GM19351 (cell line): ENCODE measurements around the gene SPON2.

Experiments used
- ATAC-seq: cut with Tn5 transposase; IDR thresholded peaks from one replicate; pipeline ENCODE4 v1.9.1; 2021; ENCODE audit warnings: mild to moderate bottlenecking, moderate library complexity; ENCODE audit not compliant: unreplicated experiment

Gene SPON2

DNA sequence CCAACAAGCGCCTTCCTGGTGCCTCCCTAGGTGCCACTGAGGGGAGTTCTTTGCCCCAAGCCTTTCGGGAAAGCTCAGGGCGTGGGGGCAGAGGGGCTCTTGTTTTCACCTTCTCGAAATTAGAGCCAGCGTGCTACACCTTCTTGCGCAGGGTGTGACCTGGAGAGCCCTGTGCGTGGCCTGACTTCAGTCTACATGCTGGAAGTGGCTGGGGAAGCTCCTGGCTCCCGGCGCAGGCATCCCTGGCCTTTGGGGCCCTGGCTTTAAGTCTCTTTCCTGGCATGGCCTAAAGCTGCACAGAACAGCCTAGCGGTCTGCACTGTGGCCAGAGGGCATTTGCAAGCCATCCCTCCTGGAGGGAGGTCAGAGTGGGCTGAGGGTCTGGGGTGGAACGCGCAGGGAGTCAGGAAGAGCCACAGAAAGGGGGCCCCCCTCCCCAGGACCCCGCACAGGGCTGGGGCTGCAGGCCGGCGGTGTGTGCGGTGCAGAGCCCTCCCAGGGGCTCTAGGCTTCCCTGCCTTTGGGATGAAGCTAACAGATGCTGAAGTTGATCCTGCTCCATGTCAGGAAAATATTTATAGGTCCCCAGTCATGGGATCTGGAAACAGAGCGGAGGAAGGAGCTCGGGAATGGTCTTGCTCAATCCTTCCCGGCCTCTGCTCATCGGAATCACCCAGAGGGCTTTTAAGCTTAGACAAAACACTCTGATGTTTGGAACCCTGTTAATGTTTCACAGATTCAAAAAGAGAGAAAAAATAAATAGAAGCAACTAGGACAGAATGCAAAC, 781 bp upstream of the SPON2 start:
- no peak for ATAC-seq

DNA sequence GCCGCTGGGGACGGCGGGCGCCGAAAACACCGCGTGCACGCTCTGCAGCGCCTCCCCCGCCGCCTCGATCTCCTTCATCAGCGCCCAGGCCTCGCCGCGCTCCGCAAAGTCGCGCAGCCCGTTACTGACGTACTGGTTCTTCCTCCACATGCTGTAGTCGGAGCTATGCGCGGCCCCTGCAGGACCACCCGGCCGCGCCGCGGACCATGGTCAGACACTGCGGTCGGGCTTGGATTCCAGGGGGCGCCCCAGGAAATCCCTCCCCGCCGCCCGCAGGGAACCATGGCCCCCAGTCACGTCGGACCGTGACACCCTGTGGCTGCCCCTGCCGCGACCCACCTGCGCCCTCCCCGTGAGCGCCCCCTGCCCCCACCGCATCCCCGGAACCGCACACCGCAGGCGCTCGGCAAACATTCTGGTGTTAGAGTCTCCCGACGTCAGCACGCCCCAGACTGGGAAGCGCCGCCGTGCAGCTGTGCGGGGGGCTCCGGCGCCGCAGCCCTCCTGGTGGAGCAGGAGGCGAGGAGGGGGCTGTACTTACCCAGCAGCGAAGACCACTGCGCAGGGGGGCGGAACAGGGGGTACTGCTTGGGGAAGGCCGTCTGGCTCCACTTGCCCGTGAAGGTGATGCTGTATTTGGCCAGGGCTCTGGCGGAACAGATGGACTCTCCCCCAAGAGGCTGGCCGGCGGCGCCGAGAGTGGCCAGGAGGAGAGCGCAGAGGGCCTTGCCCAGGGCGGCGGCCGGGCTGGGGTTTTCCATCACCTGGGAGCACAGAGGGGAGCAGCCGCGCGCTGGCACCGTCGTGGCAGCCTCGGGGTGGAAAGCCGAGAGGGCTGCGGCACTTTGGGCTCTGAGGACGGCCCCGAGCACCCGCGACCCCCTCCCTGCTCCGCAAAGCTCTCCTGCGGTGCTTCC, 814 bp downstream of the SPON2 start:
- no peak for ATAC-seq

DNA sequence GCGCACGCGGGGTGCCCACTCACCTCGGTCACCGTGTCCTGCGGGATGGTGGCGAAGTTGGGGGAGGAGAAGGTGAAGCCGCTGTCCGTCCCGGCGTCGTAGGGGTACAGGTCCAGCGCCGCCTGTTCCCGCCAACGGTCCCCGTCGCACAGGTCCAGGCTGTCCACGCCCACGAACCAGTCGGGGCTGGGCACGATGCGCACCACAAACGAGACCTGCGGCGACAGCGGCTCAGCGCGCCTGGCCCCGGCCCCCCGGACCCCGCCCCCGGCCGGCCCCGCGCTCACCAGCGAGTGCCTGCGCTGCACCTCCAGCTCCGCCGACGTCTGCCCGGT, 1.4 kb downstream of the SPON2 start:
- no peak for ATAC-seq

DNA sequence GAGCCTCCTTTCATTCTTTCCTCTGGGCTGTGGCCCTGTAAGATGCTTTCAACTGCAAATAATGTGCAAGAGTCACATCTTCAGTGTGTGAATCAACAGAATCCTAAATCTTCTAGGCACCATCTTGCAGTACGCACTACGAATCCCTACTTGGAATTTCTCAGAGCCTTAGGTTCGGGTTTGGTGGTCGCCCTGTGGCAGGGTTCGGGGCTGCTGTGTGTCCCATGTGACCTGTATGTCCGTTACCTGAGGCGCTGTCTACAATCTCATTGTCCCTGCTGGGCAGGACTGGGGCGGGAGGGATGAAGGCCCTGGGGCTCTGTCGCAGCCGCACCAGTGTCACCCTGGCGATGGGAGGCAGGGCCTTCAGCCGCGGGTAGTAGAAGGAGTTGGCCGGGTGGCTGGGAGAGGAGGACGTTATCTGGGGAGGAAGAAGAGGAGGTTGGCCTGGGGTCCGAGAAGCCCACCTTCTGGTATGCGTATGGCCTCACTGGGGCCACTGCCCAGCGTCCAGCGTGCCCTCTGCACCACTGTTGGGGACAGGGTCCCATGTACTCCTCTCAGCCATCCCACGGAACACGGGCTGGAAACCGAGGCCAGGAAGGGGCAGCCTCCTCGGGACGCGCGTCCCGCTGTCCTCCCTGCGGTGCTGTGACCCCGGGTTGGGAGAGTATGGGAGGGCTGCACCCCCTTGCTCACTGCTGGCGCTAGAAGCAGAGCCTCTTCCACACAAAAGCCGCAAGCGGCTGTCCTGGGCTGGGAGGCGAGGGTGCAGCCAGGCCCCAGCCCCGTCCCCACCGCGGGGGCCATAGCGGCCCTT, 2.0 kb downstream of the SPON2 start:
- ATAC-seq, result no peak

DNA sequence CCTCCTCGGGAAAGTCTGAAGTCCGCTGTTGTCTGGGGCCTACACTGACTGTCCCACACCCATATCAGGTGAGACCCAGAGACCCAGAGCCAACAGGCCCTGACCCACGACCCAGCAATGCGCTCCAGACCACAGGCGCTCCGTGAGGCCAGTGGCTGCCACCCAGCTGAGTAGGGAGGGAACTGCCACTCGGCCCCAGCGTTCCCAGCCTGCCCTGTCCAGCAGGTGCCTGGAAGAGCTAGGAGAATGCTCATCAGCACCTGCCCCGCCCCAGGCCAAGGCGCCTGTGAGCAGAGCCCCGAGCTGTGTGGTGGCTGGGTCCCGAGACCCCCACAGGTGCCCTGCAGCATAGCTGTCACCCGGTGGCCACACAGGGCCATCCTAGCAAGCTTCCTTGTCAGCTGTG, 2.7 kb downstream of the SPON2 start:
- no peak for ATAC-seq

DNA sequence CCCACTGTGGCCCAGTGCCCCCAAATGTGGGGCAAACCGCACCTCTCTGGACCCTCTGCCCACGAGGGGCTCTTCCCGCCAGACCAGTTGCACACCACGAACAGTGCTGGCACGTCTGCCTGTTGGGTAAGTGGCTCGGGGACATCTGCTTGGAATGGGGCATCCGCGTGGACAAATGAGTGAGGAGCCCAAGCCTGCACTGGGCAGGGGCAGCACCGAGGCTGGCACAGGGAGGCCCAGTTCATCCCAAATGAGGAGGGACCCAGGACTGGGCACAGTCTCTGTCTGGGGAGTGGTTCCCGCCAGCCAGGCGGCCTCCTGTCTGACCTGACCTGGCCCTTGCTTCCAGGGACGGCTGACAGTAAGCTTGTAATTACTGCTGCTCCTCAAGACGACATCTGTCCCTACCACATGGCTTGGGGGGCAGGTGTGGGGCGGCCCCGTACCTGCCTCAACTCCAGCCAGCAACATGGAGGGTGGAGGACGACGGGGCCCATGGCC, 3.2 kb downstream of the SPON2 start:
- no peak for ATAC-seq

DNA sequence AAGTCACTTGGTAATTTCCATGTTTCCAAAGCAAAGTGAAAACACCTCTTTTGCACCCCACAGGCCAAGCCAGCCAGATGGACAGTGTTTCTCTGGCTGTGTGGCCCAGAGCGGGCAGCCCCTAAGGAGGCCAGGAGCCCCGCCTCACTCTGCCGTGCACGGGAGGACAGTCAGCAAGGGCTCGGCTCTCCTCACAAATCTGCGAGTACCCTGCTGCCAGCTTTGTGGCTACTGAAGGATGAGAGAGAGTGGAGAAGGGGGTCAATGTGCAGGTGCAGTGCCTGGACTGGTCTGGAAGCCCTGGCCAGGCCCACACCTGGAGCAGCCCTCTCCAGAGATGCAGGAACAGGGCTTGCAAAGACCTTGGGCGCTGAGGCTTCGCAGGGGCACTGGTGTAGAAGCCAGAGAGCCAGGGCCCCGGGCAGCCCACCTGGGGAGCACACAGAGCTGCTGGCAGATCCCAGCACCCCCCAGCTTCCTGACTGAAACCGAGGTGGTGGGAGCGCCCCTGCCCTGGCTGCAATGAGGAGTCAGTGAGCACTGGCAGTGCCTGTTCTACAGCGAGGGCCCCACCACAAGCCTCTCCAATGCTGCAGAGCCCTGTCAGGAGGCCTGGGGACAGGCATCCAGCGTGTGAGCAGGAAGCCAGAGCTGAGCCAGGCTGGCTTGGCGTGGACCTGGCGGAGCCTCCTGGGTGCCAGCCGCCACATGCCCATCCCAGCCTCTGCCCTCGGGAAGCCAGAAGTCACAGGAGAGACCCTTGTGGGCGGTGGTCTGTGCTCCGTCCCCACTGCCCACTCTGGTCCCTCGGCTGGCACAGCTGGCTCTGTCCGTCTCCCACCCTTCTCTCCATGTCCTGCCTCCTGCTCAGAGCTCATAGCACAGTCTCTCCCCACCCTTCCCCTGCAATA, 3.9 kb downstream of the SPON2 start:
- ATAC-seq, result no peak

DNA sequence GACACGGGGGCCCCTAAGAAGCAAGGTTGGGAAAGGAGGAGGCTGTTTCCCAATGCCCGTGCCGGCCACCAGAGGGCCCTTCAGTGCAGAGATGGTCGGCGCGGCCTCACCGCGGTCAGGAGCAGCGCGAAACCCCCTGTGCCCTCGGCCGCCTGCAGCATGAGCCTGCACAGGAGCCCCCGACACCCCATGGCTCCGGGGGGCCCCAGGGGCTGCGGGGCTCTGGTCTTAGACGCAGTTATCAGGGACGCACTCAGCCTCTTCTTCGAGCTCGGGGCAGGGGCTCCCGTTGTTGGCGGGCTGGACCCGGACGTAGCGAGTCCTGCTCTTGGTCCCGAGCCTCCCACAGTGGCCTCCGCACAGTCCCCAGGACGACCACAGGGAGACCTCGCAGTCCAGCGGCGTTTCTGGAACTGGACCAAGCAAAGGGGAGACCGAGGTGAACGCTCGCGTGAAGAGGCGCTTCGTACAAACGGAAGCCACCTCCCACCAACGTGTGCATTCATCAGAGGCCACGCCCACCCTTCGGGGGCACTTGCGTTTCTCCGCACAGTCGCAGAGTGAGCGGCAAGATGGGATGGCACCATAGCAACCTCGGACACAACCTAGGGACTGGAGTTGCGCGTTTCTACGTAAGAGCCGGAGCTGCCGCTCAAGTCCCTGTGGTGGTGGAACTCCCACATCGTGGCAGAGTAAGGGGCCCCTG, 5.0 kb downstream of the SPON2 start:
- peak; percentile 85 for ATAC-seq

DNA sequence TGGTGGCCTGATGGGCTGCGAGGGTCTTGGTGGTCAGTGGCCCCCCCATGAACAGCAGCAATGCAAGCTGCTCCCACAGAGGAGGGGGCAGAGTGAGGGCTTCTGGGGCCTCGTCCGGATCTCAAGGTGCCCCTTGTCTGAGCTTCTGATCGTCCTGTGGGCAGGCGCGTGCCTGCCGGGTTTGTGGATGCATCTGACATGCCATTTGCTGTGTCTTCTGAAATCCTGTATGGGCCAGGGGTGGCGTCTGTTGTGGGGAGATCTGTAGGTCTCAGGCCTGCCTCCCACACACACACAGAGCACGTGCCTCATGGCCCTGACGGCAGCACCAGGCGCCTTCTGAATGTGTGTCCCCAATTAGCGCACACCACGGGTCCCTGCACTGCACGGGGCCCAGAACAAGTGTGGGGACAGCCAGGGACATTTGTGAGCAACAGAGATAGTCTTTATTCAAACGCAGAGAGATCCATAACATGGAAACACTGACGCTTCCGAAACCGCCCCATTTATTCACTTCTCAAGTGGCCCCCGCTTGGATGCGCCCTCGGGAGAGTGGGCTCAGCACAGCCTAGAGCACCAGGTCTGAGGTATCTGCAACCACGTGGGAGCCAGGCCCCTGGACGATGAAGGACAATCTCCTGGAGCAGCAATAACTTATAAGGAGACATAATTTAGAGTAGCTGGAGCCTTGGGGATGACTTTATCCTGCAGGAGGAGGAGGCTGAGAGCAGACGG, 5.7 kb downstream of the SPON2 start:
- ATAC-seq, result peak; percentile 7

DNA sequence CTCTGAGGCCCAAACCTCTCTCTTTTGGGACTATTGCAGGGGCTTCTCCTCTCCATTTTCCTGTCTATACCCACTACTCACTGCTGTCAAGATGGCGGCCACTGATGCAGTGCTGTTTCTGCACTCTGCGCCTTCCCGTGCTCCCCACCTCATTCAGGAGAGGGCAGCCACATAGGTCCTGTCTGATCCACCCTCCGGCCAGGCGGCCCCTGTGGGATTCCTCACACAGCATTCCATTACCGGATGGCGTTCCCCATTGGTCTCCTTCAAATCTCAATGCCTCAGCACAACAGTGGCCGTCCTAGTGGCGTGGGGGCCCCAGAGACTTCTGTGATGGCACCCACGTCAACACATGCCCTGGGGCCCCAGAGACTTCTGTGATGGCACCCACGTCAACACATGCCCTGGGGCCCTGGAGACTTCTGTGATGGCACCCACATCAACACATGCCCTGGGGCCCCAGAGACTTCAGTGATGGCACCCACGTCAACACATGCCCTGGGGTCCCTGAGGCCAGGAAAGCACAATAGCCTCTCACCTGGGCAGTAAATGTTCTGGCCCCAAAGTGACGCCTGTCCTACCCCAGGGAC, 7.3 kb downstream of the SPON2 start:
- no peak for ATAC-seq

DNA sequence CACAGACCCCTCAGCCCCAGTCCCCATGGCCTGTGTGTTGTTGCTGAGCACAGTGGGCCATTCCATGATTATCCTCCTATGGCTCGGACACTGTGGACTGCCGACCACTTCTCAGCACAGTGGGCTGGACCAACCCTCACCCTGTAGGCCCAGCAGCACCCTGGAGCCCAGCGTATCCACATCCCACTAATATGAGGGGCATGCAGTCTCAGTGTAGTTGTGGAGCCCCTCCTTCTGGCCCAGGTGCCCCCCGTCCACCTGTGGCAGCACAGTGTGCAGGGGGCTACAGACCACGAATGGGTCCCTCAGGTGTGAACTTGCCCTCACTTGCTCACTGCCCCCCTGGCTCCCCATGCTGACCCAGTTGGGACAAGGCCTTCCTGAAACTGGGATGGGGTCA, 7.9 kb downstream of the SPON2 start:
- no peak for ATAC-seq

DNA sequence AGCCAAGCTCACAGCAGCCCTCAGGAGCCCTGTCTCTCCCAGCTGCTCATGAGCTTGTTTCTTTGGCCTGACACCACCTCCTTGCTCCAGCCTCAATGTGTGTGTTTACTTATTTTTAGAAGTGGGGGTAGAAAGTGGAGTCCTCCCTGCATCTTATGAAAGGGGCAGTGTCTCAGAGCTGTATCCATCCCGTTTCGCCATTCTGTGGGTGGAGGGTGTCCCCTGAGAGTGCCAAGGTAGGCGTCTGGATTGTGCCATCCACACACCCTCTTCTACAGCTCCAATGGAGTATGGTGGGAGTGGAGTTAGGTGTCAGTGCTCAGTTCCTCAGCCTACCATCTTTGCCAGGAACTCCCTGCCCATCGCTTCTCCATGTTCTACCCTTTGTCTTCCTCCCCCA, 8.3 kb downstream of the SPON2 start:
- ATAC-seq, result no peak

DNA sequence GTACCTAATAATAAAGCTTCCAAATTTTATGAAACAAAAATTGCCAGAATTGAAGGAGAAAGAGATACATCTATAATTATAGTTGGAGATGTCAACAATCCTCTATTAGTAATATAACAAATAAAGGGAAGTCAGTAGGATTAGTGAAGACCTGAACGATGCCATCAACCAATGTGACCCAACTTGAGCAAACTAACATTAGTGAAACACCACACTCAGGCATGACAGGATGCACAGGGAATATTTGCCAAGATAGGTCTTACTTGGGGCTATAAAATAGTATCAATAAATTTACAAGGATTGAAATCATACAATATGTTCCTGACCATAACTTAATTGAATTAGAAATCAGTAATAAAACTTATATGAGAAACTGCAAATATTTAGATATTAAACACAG, 12.0 kb downstream of the SPON2 start:
- no peak for ATAC-seq

DNA sequence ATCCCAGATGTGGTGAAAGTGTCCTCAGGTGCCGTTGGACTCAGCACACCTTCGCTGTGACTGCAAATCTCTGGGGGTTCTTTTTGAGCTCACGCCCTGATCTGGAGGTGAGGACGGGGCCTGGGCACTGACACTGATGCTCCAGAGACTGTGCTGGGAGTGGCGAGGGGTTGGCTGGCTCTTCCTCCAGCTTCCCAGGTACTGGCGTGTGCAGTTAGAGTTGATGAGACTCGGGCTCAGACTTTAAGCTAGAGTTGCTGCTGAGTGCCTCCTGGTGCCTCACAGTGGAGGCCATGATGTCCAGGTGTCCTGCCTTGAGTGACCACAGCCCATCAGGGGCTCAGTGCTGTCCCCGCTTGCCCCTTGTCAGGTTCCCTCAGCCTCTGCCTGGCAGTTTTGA, 16.3 kb downstream of the SPON2 start:
- no peak for ATAC-seq

DNA sequence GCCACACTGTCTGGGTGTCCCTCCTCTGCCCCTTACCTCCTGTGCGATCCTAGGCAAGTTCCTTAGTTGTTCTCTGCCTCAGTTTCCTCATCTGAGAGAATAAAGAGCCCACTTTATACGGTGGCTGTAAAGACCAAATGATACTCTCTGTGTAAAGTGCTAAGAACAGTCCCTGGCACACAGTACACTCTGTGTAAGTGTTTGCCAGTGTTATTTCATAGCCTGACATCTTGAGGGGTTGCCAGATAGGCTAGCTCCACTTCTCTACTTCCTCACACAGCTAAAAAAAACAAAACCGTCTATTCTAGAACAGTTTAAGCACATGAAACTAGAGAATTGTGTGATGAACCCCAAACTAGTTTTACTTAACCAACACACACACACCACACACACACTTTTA, 17.1 kb downstream of the SPON2 start:
- ATAC-seq, result no peak

DNA sequence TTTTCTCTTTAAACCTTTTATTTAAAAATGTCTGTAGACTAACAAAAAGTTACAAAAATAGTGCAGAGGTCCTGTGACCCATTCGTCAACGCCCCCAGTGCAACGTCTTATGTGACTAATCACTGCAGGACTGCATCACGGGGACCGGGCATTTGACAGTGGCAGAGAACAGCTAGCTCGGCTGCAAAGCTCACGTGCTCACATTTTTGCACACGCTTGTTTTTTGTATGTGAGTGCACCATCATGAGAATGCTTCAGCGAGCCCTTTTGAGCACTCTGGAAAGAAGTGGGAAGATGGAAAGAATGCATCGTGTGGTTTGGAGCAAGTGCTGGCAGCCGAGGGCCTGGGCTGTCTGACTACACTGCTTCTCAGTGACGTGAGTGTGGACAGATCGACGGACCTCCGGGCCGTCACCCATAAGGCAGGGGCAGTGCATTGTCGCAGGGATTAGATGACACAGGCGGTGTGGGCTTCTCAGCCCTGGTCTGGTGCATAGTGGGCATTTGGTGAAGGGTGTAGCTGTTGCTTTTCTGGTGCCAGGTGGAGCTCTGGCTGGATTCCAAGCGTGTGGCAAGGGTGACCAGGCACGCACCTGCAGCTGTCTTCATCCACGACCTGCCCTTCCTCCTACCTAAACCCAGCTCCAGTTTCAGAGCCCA, 17.7 kb downstream of the SPON2 start:
- no peak for ATAC-seq

DNA sequence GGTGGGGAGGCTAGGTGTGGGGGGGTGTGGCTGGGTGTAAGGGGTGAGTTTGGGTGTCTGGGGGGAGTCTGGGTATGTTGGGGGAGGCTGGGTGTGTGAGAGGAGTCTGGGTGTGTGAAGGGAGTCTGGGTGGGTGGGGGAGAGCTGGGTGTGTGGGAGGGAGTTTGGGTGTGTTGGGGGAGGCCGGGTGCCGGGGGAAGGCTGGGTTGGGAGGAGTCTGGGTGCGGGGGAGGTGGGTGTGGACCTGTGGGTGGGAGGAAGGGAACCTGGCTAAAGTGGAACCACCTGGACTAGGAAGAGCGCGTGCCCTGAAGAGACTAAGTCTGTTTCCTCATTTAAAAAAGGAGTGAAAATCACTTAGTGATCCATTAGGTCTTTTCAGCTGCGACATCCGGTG, 18.3 kb downstream of the SPON2 start:
- ATAC-seq, result no peak

DNA sequence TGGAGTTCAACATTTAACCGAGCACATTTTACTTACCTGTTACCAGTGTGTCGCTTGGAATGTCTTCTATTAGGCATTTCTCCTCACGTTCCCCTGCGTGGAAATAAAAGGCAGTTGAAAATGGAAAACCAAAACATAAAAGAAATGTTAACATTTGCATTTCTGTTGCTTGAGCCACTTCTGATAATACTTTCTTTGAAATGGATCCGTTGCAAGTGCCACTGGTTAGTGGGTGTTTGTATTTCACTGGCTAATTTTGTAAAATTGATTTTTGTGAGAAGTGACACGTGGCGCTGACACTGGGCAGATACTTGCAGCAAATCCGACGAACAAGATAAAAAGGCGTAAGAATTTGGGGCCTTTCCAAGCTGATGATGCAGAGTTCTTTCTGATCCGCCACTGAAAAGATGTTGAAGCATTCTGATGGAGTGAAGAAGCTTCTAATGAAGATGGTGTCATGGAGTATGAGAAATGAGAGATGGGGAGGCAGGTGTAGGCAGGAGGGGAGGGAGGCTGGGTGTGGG, 18.8 kb downstream of the SPON2 start:
- no peak for ATAC-seq
